ENCODE measurements around the gene STRN4. TPM values are rescaled to one million over a fixed set of nuclear protein-coding genes. Genes with fewer than 3 reads are reported as not detected.
A peak's percentile ranks its signal among the peaks of the same experiment; 100 is the strongest.

Gene STRN4
- total and polyA plus RNA-seq, 12 donors: 43.3 to 63.3 (median 50.3) TPM

- no peaks in the 10 kb centered on the region for H3K9me3 ChIP-seq
These were observed 35.6 kb downstream of the STRN4 start for GRCh38 chr19:46710687-46711086.

GRCh38 chr19:46704379-46705076 lies 41.7 kb downstream of the STRN4 start:
- Histone ChIP-seq H3K27me3 (no peaks in the 10 kb centered on the region), H3K4me1 (no peaks in the 10 kb centered on the region), H3K9me3 (no peaks in the 10 kb centered on the region), H3K36me3 (peaks cover 0 to 93% (median 37%) of the 10 kb centered on the region in 9 donors), H3K27ac (no peak overlapping the region), H3K4me3 (no peak overlapping the region)
- TF ChIP-seq CTCF (IDR thresholded peaks at IDR 0.05): peak; percentile 92 to 98 (median 96)
- intact Hi-C loops (cut with DNase I): loop anchor here in 7 of 10 donors (1.0 to 5.0 kb wide), 3 partner anchors 24 to 43 kb away; partner anchors contain the start of genes FKRP (in 1 of the 7) and STRN4 (in 1 of the 7)
- ATAC-seq (peak; percentile 74 to 84 (median 78)), DNase-seq (peak; percentile 74 to 86)
- 32 to 33% methylated on average over 21 of the region's 21 CpGs for WGBS, 2 donors

More at GRCh38 chr19:46710687-46711086, 35.6 kb downstream of the STRN4 start:
- no peak for ATAC-seq
- no peak overlapping the region for H3K27ac ChIP-seq
- no peak for TF ChIP-seq CTCF (IDR thresholded peaks at IDR 0.05)
- H3K4me3 ChIP-seq: no peak overlapping the region
- DNase-seq: no peak
- intact Hi-C loops (cut with DNase I): no loop called here
- peaks cover 0 to 70% (median 15%) of the 10 kb centered on the region in 9 donors for H3K36me3 ChIP-seq
- no peaks in the 10 kb centered on the region for H3K27me3 ChIP-seq
- peaks cover 8 to 31% (median 21%) of the 10 kb centered on the region in 9 donors for H3K4me1 ChIP-seq
- WGBS, 2 donors: 82 to 86% methylated on average over 25 of the region's 25 CpGs

- Histone ChIP-seq H3K36me3 (peaks cover 0 to 91% (median 54%) of the 10 kb centered on the region in 9 donors), H3K27me3 (no peaks in the 10 kb centered on the region), H3K27ac (no peak overlapping the region), H3K4me3 (no peak overlapping the region), H3K4me1 (peaks cover 0 to 13% (median 3%) of the 10 kb centered on the region in 9 donors), H3K9me3 (no peaks in the 10 kb centered on the region)
- ATAC-seq (no peak), DNase-seq (no peak)
- intact Hi-C loops (cut with DNase I): loop anchor here in 1 of 10 donors (5.0 kb wide), 1 partner anchor 47 kb away; the partner anchor contains the start of genes FKRP and STRN4
- 92% methylated on average over 13 of the region's 13 CpGs for WGBS, 2 donors
- no peak for TF ChIP-seq CTCF (IDR thresholded peaks at IDR 0.05)
These were observed 45.5 kb downstream of the STRN4 start for GRCh38 chr19:46700704-46701103.

DNA sequence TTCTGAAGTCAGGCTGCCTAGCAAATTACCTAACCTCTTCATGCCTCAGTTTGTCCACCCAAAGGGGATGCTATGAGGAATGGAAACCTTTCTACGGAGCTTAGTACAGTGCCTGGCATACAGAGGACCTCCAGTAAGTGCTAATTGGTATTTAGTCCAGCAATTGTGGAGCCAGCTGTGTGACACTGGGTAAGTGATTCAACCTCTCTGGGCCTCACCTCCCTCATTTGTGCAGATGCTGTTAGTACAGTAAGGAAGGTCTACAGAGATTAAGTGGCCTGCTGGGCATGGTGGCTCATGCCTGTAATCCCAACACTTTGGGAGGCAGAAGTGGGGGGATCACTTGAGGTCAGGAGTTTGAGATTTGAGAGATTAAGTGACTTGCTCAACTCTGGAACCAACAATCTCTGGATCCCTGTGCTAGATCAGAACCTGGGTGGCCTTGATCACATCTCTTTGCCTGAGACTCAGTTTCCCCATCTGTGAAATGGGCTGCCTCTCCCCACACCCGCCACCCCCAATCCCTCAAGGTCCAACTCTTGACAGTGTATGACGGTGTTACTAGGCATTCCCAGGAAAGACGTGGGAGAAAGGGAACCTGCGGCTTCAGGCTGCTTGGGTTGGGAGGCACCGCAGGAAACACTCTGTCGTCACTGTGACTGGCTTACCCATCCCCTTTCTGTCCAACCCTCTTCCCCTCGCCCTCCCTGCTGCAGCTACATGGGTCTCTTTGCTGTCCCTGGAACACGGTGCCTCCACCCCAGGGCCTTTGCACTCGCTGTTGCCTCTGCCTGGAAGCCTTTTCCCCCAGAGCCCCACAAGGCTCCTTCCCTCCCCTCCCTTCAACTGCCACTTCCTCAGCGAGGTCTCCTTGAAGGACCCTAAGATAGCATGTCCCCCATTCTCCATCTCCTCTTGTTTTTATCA lies 47.6 kb downstream of the STRN4 start:
- Histone ChIP-seq H3K4me1 (peaks cover 0 to 13% (median 3%) of the 10 kb centered on the region in 9 donors), H3K36me3 (peaks cover 0 to 98% (median 73%) of the 10 kb centered on the region in 9 donors), H3K27ac (no peak overlapping the region), H3K4me3 (no peak overlapping the region), H3K9me3 (no peaks in the 10 kb centered on the region), H3K27me3 (no peaks in the 10 kb centered on the region)
- intact Hi-C loops (cut with DNase I): no loop called here
- no peak for TF ChIP-seq CTCF (IDR thresholded peaks at IDR 0.05)
- DNase-seq: no peak
- no peak for ATAC-seq
- 96 to 97% methylated on average over 11 of the region's 11 CpGs for WGBS, 2 donors
